TTC549 (cell line): ENCODE measurements around the gene IKZF3.
"Not testable (repeated sequence)": the region's sequence is repeated elsewhere in the genome, so short reads cannot be mapped to it uniquely, and the experiment has no call there.

Experiments
- FAIRE-seq: peaks from 2 replicates; lab custom pipeline; 2012; peaks lifted over from hg19 to GRCh38; lab: Jason Lieb, UNC

IKZF3 gene

GRCh38 chr17:39863918-39864746 lies at the start of gene IKZF3:
TSS of gene IKZF3 (minus strand) at chr17:39864312. CDS start at chr17:39864126, 186 bp downstream.
- FAIRE-seq, result no peak

GRCh38 chr17:39908789-39909352 lies 44.8 kb upstream of the IKZF3 start:
- no peak for FAIRE-seq

GRCh38 chr17:39904990-39905288 lies 40.8 kb upstream of the IKZF3 start:
- no peak for FAIRE-seq

- no peak for FAIRE-seq
Observed at GRCh38 chr17:39903158-39903884, 39.2 kb upstream of the IKZF3 start.

GRCh38 chr17:39902027-39902426 lies 37.9 kb upstream of the IKZF3 start:
- not testable (repeated sequence) for FAIRE-seq

GRCh38 chr17:39899215-39899614 lies 35.1 kb upstream of the IKZF3 start:
- FAIRE-seq, result no peak

- FAIRE-seq, result no peak
Observed at GRCh38 chr17:39898088-39898487, 34.0 kb upstream of the IKZF3 start.

GRCh38 chr17:39894681-39895376 lies 30.7 kb upstream of the IKZF3 start:
- FAIRE-seq, result no peak

- FAIRE-seq, result no peak
Observed at GRCh38 chr17:39889200-39889599, 25.1 kb upstream of the IKZF3 start.

GRCh38 chr17:39887078-39887477 lies 23.0 kb upstream of the IKZF3 start:
- no peak for FAIRE-seq

- not testable (repeated sequence) for FAIRE-seq
Observed at GRCh38 chr17:39886102-39886501, 22.0 kb upstream of the IKZF3 start.

GRCh38 chr17:39872751-39873150 lies 8.6 kb upstream of the IKZF3 start:
- FAIRE-seq, result peak; percentile 87

- FAIRE-seq, result no peak
Observed at GRCh38 chr17:39871801-39872200, 7.7 kb upstream of the IKZF3 start.

GRCh38 chr17:39870776-39871175 lies 6.7 kb upstream of the IKZF3 start:
- FAIRE-seq, result no peak

- no peak for FAIRE-seq
Observed at GRCh38 chr17:39868554-39868942, 4.4 kb upstream of the IKZF3 start.

- FAIRE-seq, result no peak
Observed at GRCh38 chr17:39867880-39868553, 3.9 kb upstream of the IKZF3 start, which contains the start of gene ZPBP2. TSS of gene ZPBP2 (plus strand) at chr17:39868202. CDS start at chr17:39868355, 153 bp downstream.

GRCh38 chr17:39867084-39867879 lies 3.2 kb upstream of the IKZF3 start:
- FAIRE-seq, result no peak

GRCh38 chr17:39866013-39866730 lies 2.1 kb upstream of the IKZF3 start:
- FAIRE-seq, result no peak

GRCh38 chr17:39863244-39863917 lies 731 bp downstream of the IKZF3 start:
- FAIRE-seq, result no peak

- no peak for FAIRE-seq
Observed at GRCh38 chr17:39861235-39861634, 2.9 kb downstream of the IKZF3 start.
